Measurements from ENCODE around the gene PLOD3. TPM values are rescaled to one million over a fixed set of nuclear protein-coding genes. Genes with fewer than 3 reads are reported as not detected.
A peak's percentile ranks its signal among the peaks of the same experiment; 100 is the strongest.

The PLOD3 gene
- total RNA-seq, 1 experiment from 2014 or later: 134 TPM

DNA sequence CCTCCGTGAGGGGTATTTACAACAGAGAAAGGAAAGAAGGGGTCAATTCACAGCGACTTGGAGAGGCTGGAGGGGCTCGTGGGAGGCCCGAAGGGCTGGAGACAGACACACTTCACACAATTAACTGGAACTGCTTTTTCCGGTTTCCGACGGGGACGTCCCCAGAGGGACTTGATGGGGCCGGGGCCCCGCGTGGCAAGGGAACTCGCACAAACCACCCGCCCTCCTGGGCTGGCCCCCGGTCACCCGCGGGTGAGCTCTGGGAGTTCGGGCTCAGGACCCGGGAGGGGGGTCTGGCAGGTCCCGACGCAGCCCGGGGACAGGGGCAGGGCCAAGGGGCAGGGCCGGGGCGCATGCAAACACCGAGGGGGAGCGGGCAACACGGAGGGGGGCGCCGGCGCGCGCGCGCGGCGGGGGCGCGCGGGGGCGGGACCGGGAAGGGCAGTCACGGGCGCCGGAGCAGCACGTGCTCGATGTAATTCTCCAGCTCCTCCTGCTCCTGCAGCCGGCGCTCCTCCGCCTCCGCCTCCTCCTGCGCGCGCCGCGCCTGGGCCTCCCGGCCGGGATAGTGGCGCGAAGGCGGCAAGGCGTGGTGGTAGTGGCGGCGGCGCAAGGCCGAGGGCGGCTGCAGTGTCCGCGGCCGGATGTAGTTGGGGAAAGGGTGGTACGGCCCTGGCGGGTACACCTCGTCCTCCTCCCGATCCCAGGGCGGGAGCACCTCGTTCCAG is 54.7 kb downstream of the PLOD3 start:
- H3K27ac Mint-ChIP-seq (ENCODE audit: low read depth, unreplicated experiment): peak overlapping the region; percentile 67
- peaks cover 29% of the 10 kb centered on the region for H3K36me3 Mint-ChIP-seq (ENCODE audit: insufficient read depth, unreplicated experiment)
- peak; percentile 74 for DNase-seq (ENCODE audit: unreplicated experiment)
- H3K9me3 Mint-ChIP-seq (ENCODE audit: unreplicated experiment): no peaks in the 10 kb centered on the region
- peak overlapping the region; percentile 74 for H3K4me3 Mint-ChIP-seq (ENCODE audit: unreplicated experiment)
- H3K27me3 Mint-ChIP-seq (ENCODE audit: insufficient read depth, unreplicated experiment): peaks cover 26% of the 10 kb centered on the region
- ChIA-PET POLR2A (interaction anchor here (0.6 to 1.4 kb wide), 3 partner anchors 9 to 34 kb away, joined by 3 read pairs; no protein-coding TSS in a partner anchor), CTCF (no interaction called here)
- TF ChIP-seq, protein P1, sequence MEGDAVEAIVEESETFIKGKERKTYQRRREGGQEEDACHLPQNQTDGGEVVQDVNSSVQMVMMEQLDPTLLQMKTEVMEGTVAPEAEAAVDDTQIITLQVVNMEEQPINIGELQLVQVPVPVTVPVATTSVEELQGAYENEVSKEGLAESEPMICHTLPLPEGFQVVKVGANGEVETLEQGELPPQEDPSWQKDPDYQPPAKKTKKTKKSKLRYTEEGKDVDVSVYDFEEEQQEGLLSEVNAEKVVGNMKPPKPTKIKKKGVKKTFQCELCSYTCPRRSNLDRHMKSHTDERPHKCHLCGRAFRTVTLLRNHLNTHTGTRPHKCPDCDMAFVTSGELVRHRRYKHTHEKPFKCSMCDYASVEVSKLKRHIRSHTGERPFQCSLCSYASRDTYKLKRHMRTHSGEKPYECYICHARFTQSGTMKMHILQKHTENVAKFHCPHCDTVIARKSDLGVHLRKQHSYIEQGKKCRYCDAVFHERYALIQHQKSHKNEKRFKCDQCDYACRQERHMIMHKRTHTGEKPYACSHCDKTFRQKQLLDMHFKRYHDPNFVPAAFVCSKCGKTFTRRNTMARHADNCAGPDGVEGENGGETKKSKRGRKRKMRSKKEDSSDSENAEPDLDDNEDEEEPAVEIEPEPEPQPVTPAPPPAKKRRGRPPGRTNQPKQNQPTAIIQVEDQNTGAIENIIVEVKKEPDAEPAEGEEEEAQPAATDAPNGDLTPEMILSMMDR (IDR thresholded peaks at IDR 0.05; ENCODE audit: unreplicated experiment): no peak
- no TSS peak for BruUV-seq (replicated peaks)
- intact Hi-C loops (cut with micrococcal nuclease): no loop called here
- H3K4me1 Mint-ChIP-seq (ENCODE audit: insufficient read depth, unreplicated experiment): peaks cover 33% of the 10 kb centered on the region

DNA sequence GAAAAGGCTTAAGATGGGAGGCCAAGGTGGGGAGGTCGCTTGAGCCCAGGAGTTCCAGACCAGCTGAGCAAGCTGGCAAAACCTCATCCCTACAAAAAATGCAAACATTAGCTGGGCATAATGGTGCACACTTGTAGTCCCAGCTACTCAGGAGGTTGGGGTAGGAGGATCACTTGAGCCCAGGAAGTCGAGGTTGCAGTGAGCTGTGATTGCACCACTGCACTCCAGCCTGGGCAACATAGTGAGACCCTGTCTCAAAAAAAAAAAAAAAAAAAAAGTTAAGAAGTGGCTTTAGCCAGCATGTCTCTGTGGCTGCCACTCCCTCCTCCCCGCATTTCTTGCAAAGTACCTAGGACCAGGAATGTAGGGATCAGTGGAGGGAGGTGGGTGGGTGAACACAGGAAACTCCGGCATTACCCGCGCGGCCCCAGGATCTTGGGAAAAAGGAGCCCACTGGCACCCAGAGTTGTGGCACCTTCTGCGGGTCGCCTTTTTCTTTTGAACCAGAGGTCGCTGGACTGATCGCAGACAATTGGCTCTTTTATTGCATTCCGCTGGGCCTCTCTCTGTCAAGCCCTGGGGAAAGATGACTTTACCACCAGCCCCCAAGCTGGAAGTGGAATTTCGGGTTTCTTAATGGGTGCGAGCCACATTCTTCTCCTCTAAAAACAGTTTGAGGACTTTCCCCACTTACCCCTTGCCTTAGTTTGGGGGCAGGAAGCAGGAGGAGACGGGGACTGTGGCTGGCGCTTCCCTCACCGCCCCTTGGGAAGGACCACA is 55.5 kb downstream of the PLOD3 start:
- Mint-ChIP-seq H3K9me3 (ENCODE audit: unreplicated experiment) (no peaks in the 10 kb centered on the region), H3K4me3 (ENCODE audit: unreplicated experiment) (peak overlapping the region; percentile 74), H3K4me1 (ENCODE audit: insufficient read depth, unreplicated experiment) (peaks cover 27% of the 10 kb centered on the region), H3K27me3 (ENCODE audit: insufficient read depth, unreplicated experiment) (peaks cover 18% of the 10 kb centered on the region), H3K36me3 (ENCODE audit: insufficient read depth, unreplicated experiment) (peaks cover 37% of the 10 kb centered on the region), H3K27ac (ENCODE audit: low read depth, unreplicated experiment) (no peak overlapping the region)
- TF ChIP-seq, protein P1 (IDR thresholded peaks at IDR 0.05; ENCODE audit: unreplicated experiment): no peak
- ChIA-PET CTCF (interaction anchor here (0.7 to 1.4 kb wide), 5 partner anchors 10 to 41 kb away, joined by 3 to 5 read pairs (median 3); no protein-coding TSS in a partner anchor), POLR2A (interaction anchor here (0.6 to 0.8 kb wide), 2 partner anchors 20 to 34 kb away, joined by 3 to 4 read pairs; no protein-coding TSS in a partner anchor)
- no TSS peak for BruUV-seq (replicated peaks)
- intact Hi-C loops (cut with micrococcal nuclease): no loop called here
- DNase-seq (ENCODE audit: unreplicated experiment): no peak

DNA sequence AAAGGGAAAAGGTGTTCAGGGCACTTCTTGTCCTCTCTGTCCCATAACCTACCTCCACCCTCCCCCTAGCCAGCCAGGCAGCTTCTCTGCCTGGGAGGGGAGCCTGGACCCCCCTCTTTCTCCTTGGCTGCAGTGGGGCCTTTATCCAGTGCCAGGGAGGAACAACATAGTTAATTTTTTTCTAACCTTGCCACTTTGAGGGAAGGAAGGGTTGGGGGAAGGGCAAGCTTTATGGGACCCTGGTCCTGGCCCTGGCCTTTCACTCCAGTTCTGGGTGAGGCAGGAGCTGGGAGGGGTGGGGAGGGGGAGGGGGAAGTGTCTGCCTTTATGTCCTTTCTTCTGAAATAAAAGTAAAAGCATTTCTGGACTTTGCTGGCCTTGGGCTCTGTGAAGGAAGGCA is 56.5 kb downstream of the PLOD3 start:
- BruUV-seq (replicated peaks): no TSS peak
- H3K27ac Mint-ChIP-seq (ENCODE audit: low read depth, unreplicated experiment): no peak overlapping the region

More for the DNA sequence above, 56.5 kb downstream of the PLOD3 start:
- POLR2A ChIA-PET: interaction anchor here (0.8 kb wide), 1 partner anchor 19 kb away, joined by 4 read pairs; no protein-coding TSS in a partner anchor
- Mint-ChIP-seq H3K4me3 (ENCODE audit: unreplicated experiment) (no peak overlapping the region), H3K9me3 (ENCODE audit: unreplicated experiment) (no peaks in the 10 kb centered on the region), H3K36me3 (ENCODE audit: insufficient read depth, unreplicated experiment) (peaks cover 38% of the 10 kb centered on the region), H3K4me1 (ENCODE audit: insufficient read depth, unreplicated experiment) (peaks cover 28% of the 10 kb centered on the region), H3K27me3 (ENCODE audit: insufficient read depth, unreplicated experiment) (peaks cover 8% of the 10 kb centered on the region)
- DNase-seq (ENCODE audit: unreplicated experiment): no peak
- intact Hi-C loops (cut with micrococcal nuclease): no loop called here
- TF ChIP-seq, protein P1 (IDR thresholded peaks at IDR 0.05; ENCODE audit: unreplicated experiment): no peak
- CTCF ChIA-PET: interaction anchor here (0.6 to 1.4 kb wide), 3 partner anchors 17 to 449 kb away, joined by 3 to 4 read pairs (median 3); no protein-coding TSS in a partner anchor
